SK-N-SH (cell line): ENCODE results near the gene PPP1R37.

Source experiments
- CHD2 ChIP-seq: fragments of 150-350 bp; IDR thresholded peaks from 2 replicates; pipeline ENCODE4 v1.6.1; 2018; ENCODE audit warnings: low read length; ENCODE audit not compliant: partially characterized antibody
- EP300 ChIP-seq, 2 experiments: IDR thresholded peaks; 2 replicates each; pipeline versions ENCODE4 v1.4.0 to v1.6.1; 2012; ENCODE audit warnings: borderline replicate concordance in 1 of 2, low read depth in 1 of 2, low read length in 1 of 2
- EZH2phosphoT487 ChIP-seq: fragments of 200-600 bp; sonication (generic); IDR thresholded peaks from 2 replicates; pipeline ENCODE4 v1.6.1; 2017; ENCODE audit warnings: low read depth, mixed run types, mild to moderate bottlenecking, antibody characterized with exemption, moderate library complexity, borderline replicate concordance
- FOXM1 ChIP-seq: IDR thresholded peaks from 2 replicates; pipeline ENCODE4 v1.4.0; 2012; ENCODE audit warnings: low read depth, mild to moderate bottlenecking
- GABPA ChIP-seq: IDR thresholded peaks from 2 replicates; pipeline ENCODE4 v1.4.0; 2012; ENCODE audit warnings: low read depth, mild to moderate bottlenecking
- GATA2 ChIP-seq: sonication (generic); formaldehyde crosslinking; IDR thresholded peaks from 2 replicates; pipeline ENCODE4 v1.5.0; 2020; ENCODE audit warnings: mild to moderate bottlenecking, missing genetic modification reagents
- NRF1 ChIP-seq: IDR thresholded peaks from 2 replicates; pipeline ENCODE4 v1.6.1; 2012; ENCODE audit warnings: low read depth, mild to moderate bottlenecking, low read length
- SMC3 ChIP-seq: IDR thresholded peaks from 2 replicates; pipeline ENCODE4 v1.6.1; 2012; ENCODE audit warnings: low read depth, low read length, improper control_type of control experiment
- TCF12 ChIP-seq: IDR thresholded peaks from 2 replicates; pipeline ENCODE4 v1.4.0; 2012
- TEAD4 ChIP-seq: IDR thresholded peaks from 2 replicates; pipeline ENCODE4 v1.4.0; 2012; ENCODE audit warnings: mild to moderate bottlenecking, borderline replicate concordance; ENCODE audit not compliant: insufficient read depth
- TF ChIP-seq, protein P1 (sequence below): fragments of 200-600 bp; sonication (generic); IDR thresholded peaks from 2 replicates; pipeline ENCODE4 v1.6.1; 2017; ENCODE audit warnings: antibody characterized with exemption, mild to moderate bottlenecking, moderate library complexity
- TF ChIP-seq, protein P2 (sequence below): IDR thresholded peaks from 2 replicates; pipeline ENCODE4 v1.4.0; 2012; ENCODE audit warnings: low read depth, borderline replicate concordance
- TF ChIP-seq, protein P3 (sequence below): fragments of 150-350 bp; IDR thresholded peaks from 2 replicates; pipeline ENCODE4 v1.6.1; 2016; ENCODE audit warnings: mild to moderate bottlenecking, low read depth, low read length
- TF ChIP-seq, protein P4 (sequence below): IDR thresholded peaks from 2 replicates; pipeline ENCODE4 v1.6.1; 2012; ENCODE audit warnings: mild to moderate bottlenecking, low read depth, low read length, moderate library complexity

DNA sequence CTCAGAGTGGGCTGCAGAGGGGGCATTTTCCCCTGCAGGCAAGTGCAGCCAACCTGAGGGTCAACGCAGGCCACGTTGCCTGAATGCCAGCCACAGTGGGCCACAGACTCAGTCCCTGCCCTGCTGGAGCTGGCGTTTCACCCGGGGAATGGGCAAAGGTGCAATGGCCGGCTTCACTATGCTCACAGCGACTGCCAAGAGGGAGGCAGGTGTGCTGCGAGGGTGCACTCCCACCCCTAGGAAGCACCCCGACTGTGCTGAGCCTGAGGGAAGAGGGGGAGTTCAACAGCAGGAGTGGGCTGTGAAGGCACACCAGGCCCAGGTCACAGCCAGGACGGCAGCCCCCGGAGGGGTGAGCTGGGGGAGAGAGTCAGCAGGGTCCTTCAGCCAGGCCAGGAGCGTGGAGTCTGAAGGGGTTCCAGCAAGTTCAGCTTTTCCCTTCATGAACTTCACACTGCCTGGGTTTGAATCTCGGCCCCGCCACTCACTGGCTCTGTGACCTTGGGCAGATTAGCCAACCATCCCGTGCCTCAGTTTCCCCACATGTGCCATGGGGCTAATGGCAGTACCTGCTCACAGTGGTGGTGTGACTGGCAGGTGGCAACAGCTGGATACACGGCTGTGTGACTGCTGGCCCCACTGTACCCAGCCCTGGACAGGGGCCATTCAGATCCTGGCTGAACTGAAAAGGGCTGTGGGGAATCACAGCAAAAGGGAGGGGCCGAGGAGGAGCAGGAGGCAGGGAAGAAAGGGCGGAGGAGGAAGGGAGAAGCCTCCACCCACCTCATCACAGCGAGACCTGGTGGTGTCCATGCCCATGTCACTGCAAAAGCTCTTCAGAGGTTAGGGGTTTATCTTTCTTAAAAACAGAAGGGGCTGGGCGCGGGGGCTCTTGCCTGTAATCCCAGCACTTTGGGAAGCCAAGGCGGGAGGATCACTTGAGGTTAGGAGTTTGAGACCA is 77.4 kb downstream of the PPP1R37 start:
- TF ChIP-seq NRF1 (no peak), GABPA (no peak), GATA2 (CRISPR knock-in tag) (no peak), SMC3 (no peak), EP300 (IDR thresholded peaks at IDR 0.05; ENCODE audit: borderline replicate concordance in 1 of 2, low read depth in 1 of 2, low read length in 1 of 2) (no peak), EZH2phosphoT487 (no peak), TEAD4 (no peak), TCF12 (no peak), FOXM1 (no peak), CHD2 (no peak)
- TF ChIP-seq, protein P1, sequence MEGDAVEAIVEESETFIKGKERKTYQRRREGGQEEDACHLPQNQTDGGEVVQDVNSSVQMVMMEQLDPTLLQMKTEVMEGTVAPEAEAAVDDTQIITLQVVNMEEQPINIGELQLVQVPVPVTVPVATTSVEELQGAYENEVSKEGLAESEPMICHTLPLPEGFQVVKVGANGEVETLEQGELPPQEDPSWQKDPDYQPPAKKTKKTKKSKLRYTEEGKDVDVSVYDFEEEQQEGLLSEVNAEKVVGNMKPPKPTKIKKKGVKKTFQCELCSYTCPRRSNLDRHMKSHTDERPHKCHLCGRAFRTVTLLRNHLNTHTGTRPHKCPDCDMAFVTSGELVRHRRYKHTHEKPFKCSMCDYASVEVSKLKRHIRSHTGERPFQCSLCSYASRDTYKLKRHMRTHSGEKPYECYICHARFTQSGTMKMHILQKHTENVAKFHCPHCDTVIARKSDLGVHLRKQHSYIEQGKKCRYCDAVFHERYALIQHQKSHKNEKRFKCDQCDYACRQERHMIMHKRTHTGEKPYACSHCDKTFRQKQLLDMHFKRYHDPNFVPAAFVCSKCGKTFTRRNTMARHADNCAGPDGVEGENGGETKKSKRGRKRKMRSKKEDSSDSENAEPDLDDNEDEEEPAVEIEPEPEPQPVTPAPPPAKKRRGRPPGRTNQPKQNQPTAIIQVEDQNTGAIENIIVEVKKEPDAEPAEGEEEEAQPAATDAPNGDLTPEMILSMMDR: no peak
- TF ChIP-seq, protein P2, sequence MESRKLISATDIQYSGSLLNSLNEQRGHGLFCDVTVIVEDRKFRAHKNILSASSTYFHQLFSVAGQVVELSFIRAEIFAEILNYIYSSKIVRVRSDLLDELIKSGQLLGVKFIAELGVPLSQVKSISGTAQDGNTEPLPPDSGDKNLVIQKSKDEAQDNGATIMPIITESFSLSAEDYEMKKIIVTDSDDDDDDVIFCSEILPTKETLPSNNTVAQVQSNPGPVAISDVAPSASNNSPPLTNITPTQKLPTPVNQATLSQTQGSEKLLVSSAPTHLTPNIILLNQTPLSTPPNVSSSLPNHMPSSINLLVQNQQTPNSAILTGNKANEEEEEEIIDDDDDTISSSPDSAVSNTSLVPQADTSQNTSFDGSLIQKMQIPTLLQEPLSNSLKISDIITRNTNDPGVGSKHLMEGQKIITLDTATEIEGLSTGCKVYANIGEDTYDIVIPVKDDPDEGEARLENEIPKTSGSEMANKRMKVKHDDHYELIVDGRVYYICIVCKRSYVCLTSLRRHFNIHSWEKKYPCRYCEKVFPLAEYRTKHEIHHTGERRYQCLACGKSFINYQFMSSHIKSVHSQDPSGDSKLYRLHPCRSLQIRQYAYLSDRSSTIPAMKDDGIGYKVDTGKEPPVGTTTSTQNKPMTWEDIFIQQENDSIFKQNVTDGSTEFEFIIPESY: no peak
- TF ChIP-seq, protein P3, sequence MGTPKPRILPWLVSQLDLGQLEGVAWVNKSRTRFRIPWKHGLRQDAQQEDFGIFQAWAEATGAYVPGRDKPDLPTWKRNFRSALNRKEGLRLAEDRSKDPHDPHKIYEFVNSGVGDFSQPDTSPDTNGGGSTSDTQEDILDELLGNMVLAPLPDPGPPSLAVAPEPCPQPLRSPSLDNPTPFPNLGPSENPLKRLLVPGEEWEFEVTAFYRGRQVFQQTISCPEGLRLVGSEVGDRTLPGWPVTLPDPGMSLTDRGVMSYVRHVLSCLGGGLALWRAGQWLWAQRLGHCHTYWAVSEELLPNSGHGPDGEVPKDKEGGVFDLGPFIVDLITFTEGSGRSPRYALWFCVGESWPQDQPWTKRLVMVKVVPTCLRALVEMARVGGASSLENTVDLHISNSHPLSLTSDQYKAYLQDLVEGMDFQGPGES: no peak
- TF ChIP-seq, protein P4, sequence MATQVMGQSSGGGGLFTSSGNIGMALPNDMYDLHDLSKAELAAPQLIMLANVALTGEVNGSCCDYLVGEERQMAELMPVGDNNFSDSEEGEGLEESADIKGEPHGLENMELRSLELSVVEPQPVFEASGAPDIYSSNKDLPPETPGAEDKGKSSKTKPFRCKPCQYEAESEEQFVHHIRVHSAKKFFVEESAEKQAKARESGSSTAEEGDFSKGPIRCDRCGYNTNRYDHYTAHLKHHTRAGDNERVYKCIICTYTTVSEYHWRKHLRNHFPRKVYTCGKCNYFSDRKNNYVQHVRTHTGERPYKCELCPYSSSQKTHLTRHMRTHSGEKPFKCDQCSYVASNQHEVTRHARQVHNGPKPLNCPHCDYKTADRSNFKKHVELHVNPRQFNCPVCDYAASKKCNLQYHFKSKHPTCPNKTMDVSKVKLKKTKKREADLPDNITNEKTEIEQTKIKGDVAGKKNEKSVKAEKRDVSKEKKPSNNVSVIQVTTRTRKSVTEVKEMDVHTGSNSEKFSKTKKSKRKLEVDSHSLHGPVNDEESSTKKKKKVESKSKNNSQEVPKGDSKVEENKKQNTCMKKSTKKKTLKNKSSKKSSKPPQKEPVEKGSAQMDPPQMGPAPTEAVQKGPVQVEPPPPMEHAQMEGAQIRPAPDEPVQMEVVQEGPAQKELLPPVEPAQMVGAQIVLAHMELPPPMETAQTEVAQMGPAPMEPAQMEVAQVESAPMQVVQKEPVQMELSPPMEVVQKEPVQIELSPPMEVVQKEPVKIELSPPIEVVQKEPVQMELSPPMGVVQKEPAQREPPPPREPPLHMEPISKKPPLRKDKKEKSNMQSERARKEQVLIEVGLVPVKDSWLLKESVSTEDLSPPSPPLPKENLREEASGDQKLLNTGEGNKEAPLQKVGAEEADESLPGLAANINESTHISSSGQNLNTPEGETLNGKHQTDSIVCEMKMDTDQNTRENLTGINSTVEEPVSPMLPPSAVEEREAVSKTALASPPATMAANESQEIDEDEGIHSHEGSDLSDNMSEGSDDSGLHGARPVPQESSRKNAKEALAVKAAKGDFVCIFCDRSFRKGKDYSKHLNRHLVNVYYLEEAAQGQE: no peak
